NCI-H146 treated with DMSO at 0.1 percent for 48 hours (cell line): ENCODE data around the gene ATP5F1E.
"Not testable (repeated sequence)": the region's sequence is repeated elsewhere in the genome, so short reads cannot be mapped to it uniquely, and the experiment has no call there.

Source experiments
- DNase-seq: peaks from one replicate; lab custom pipeline; 2025; ENCODE audit not compliant: unreplicated experiment; lab: John Stamatoyannopoulos, UW

ATP5F1E gene

GRCh38 chr20:59043698-59044097, 11.6 kb upstream of the ATP5F1E start:
- DNase-seq, result peak; percentile 27

GRCh38 chr20:59042796-59043631, 10.9 kb upstream of the ATP5F1E start:
- peak; percentile 89 for DNase-seq

- no peak for DNase-seq
Measured at GRCh38 chr20:59042151-59042795, 10.1 kb upstream of the ATP5F1E start, which contains the start of gene PRELID3B. Gene PRELID3B (minus strand): TSS chr20:59042786. CDS start chr20:59042730, 56 bp downstream.

GRCh38 chr20:59041487-59041886, 9.4 kb upstream of the ATP5F1E start:
- DNase-seq, result not testable (repeated sequence)

GRCh38 chr20:59040667-59041066, 8.5 kb upstream of the ATP5F1E start:
- no peak for DNase-seq

GRCh38 chr20:59039233-59039632, 7.1 kb upstream of the ATP5F1E start:
- DNase-seq, result no peak

GRCh38 chr20:59037386-59037785, 5.3 kb upstream of the ATP5F1E start:
- no peak for DNase-seq

GRCh38 chr20:59035381-59035780, 3.2 kb upstream of the ATP5F1E start:
- DNase-seq, result no peak

- no peak for DNase-seq
Measured at GRCh38 chr20:59033616-59034165, 1.6 kb upstream of the ATP5F1E start.

GRCh38 chr20:59033093-59033492, 958 bp upstream of the ATP5F1E start:
- no peak for DNase-seq

GRCh38 chr20:59032713-59033059, 551 bp upstream of the ATP5F1E start:
- peak; percentile 73 for DNase-seq

- no peak for DNase-seq
Measured at GRCh38 chr20:59031564-59032022, 542 bp downstream of the ATP5F1E start.

GRCh38 chr20:59030911-59031563, 1.1 kb downstream of the ATP5F1E start:
- no peak for DNase-seq

- DNase-seq, result no peak
Measured at GRCh38 chr20:59028812-59029211, 3.3 kb downstream of the ATP5F1E start.

- no peak for DNase-seq
Measured at GRCh38 chr20:59027741-59028320, 4.3 kb downstream of the ATP5F1E start.

- no peak for DNase-seq
Measured at GRCh38 chr20:59026904-59027740, 5.0 kb downstream of the ATP5F1E start.

- DNase-seq, result no peak
Measured at GRCh38 chr20:59025511-59025910, 6.6 kb downstream of the ATP5F1E start.

GRCh38 chr20:59025086-59025485, 7.0 kb downstream of the ATP5F1E start:
- no peak for DNase-seq

- no peak for DNase-seq
Measured at GRCh38 chr20:59024111-59024530, 8.0 kb downstream of the ATP5F1E start.

GRCh38 chr20:59023616-59024015, 8.5 kb downstream of the ATP5F1E start:
- DNase-seq, result no peak
